ENCODE results near the gene DUSP1.

DNA sequence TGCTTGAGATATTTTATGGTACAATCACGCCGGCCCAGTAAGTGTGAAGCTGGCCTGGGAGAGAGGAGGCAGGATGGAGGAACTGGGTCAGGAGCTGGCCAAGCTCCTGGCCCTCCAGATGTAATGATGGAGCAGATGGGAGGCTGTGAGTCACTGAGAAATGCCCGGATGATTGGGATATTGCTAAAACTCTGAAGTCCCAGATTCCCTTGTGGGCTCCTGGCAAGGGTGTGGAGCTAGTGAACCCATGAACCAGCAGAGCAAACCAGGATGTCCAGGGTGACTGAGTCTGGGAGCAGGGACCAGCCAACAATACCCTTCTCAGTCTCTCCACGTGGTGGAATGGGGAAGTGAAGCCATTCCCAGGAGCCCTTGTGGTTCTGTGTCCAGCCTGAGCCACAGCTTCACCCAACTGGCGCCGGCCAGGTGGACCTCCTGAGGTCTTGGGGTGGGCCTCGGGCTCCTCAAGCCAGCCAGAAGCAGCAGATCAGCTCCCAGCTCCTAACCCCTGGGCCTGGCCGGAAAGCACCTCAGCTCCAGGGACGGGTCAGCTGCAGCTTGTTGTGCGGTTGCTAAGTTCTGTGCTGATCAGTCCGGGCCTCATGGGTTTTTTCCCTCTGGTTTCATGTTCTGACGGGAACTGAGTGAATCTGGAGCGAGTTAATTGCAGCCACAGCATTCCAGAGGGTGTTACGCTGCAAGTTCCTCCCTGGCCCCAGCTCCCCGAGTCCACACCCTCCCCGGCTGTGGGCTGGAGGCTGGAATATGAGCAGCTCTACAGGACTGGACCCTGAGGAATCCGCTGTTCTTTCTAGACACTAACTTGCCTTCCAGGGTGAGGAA is 37.6 kb downstream of the DUSP1 start:
- TF ChIP-seq ZC3H11A (IDR thresholded peaks at IDR 0.05; ENCODE audit: low read depth, low read length): no peak
- TF ChIP-seq EZH2 (IDR thresholded peaks at IDR 0.05; ENCODE audit: borderline replicate concordance, low read depth, low read length): no peak
- no peak for TF ChIP-seq U2AF1 (optimal IDR thresholded peaks at IDR 0.05; ENCODE audit: low read depth, low read length)
- no peak for TF ChIP-seq EHMT2 (IDR thresholded peaks at IDR 0.05)
- TF ChIP-seq, protein P1, sequence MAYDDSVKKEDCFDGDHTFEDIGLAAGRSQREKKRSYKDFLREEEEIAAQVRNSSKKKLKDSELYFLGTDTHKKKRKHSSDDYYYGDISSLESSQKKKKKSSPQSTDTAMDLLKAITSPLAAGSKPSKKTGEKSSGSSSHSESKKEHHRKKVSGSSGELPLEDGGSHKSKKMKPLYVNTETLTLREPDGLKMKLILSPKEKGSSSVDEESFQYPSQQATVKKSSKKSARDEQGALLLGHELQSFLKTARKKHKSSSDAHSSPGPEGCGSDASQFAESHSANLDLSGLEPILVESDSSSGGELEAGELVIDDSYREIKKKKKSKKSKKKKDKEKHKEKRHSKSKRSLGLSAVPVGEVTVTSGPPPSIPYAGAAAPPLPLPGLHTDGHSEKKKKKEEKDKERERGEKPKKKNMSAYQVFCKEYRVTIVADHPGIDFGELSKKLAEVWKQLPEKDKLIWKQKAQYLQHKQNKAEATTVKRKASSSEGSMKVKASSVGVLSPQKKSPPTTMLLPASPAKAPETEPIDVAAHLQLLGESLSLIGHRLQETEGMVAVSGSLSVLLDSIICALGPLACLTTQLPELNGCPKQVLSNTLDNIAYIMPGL (CRISPR knock-in tag; IDR thresholded peaks at IDR 0.05): no peak
- no peak for TF ChIP-seq CTCF (IDR thresholded peaks at IDR 0.05 in 2 of 3, conservative IDR thresholded peaks at IDR 0.05 in 1 of 3; ENCODE audit: insufficient read depth in 2 of 3, low read depth in 1 of 3, low read length in 3 of 3)
- no peak for TF ChIP-seq ZBTB17 (CRISPR knock-in tag; IDR thresholded peaks at IDR 0.05)
- TF ChIP-seq, protein P2, sequence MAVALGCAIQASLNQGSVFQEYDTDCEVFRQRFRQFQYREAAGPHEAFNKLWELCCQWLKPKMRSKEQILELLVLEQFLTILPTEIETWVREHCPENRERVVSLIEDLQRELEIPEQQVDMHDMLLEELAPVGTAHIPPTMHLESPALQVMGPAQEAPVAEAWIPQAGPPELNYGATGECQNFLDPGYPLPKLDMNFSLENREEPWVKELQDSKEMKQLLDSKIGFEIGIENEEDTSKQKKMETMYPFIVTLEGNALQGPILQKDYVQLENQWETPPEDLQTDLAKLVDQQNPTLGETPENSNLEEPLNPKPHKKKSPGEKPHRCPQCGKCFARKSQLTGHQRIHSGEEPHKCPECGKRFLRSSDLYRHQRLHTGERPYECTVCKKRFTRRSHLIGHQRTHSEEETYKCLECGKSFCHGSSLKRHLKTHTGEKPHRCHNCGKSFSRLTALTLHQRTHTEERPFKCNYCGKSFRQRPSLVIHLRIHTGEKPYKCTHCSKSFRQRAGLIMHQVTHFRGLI (CRISPR knock-in tag; IDR thresholded peaks at IDR 0.05): no peak
- no peak for TF ChIP-seq RNF219 (CRISPR knock-in tag; IDR thresholded peaks at IDR 0.05)
